GM12878 (cell line): Measurements from ENCODE around the gene CDK11B. TPM values are rescaled to one million over a fixed set of nuclear protein-coding genes. Genes with fewer than 3 reads are reported as not detected.

Experiments used
- ATAC-seq: fragments of 200-7000 bp; cut with Tn5 transposase; 3 replicates; pipeline ENCODE4 v1.9.1; 2020; ENCODE audit warnings: mild to moderate bottlenecking, moderate library complexity
- BruUV-seq: library from RNA; stranded (reverse); fragments of 400-500 nt; replicated peaks from 2 replicates; lab custom pipeline; 2021; lab: Mats Ljungman, UMichigan
- CTCF ChIA-PET: fragments of 300-600 bp; sonication (Branson Sonifier 250); formaldehyde crosslinking; extraction: SDS; loops from one replicate; lab custom pipeline; 2021; ENCODE audit warnings: inconsistent platforms; lab: Yijun Ruan, JAX
- POLR2A ChIA-PET: fragments of 350-600 bp; formaldehyde crosslinking; extraction: SDS; loops from one replicate; lab custom pipeline; 2021; ENCODE audit warnings: inconsistent platforms; lab: Charles Lee
- RAD21 ChIA-PET: fragments of 300-600 bp; sonication (Branson Sonifier 250); formaldehyde crosslinking; loops from one replicate; lab custom pipeline; 2023; ENCODE audit warnings: antibody characterized with exemption; ENCODE audit not compliant: unreplicated experiment; lab: Charles Lee
- SMC1A ChIA-PET: fragments of 300-600 bp; sonication (Branson Sonifier 250); formaldehyde crosslinking; loops from one replicate; lab custom pipeline; 2023; ENCODE audit not compliant: unreplicated experiment, uncharacterized antibody; lab: Charles Lee
- DNase-seq: peaks from one replicate; pipeline ENCODE4 v3.0.0-alpha.2; 2011; ENCODE audit warnings: low read depth, low spot score
- FAIRE-seq: peaks from 3 replicates; lab custom pipeline; 2011; peaks lifted over from hg19 to GRCh38; lab: Jason Lieb, UNC
- H2AFZ ChIP-seq: 2 replicates; pipeline ENCODE4 v1.6.0; 2011; ENCODE audit warnings: low read depth, low read length, control low read depth; ENCODE audit not compliant: control insufficient read depth
- H3K27ac ChIP-seq: 2 replicates; pipeline ENCODE4 v1.5.1; 2011; ENCODE audit warnings: control low read depth; ENCODE audit not compliant: control insufficient read depth, insufficient read depth
- H3K27me3 ChIP-seq, 2 experiments: replicated peaks in 1 of 2; 2 replicates each; pipeline versions ENCODE4 v1.6.0 to v1.6.1; 2011; ENCODE audit warnings: low read length in 1 of 2; ENCODE audit not compliant: control insufficient read depth in 2 of 2, insufficient read depth in 2 of 2
- H3K36me3 ChIP-seq, 2 experiments: 2 replicates each; pipeline ENCODE4 v1.5.1; 2011; ENCODE audit warnings: low read length in 1 of 2; ENCODE audit not compliant: control insufficient read depth in 2 of 2, insufficient read depth in 2 of 2
- H3K4me1 ChIP-seq: 2 replicates; pipeline ENCODE4 v1.6.1; 2011; ENCODE audit warnings: mild to moderate bottlenecking, low read length, moderate library complexity, mixed read lengths; ENCODE audit not compliant: control insufficient read depth, insufficient read depth
- H3K4me2 ChIP-seq: 2 replicates; pipeline ENCODE4 v1.6.0; 2011; ENCODE audit warnings: control low read depth; ENCODE audit not compliant: control insufficient read depth, insufficient read depth
- H3K4me3 ChIP-seq: fragments of 200-600 bp; sonication (generic); 2 replicates; pipeline ENCODE4 v1.5.1; 2016
- H3K79me2 ChIP-seq: 2 replicates; pipeline ENCODE4 v1.6.0; 2011; ENCODE audit warnings: low read length; ENCODE audit not compliant: control insufficient read depth, insufficient read depth
- H3K9ac ChIP-seq: 2 replicates; pipeline ENCODE4 v1.8.0; 2011; ENCODE audit warnings: low read length, control low read depth, mixed read lengths; ENCODE audit not compliant: control insufficient read depth, insufficient read depth
- H3K9me3 ChIP-seq: replicated peaks from 3 replicates; pipeline ENCODE4 v1.5.1; 2011; ENCODE audit warnings: mild to moderate bottlenecking, low read length; ENCODE audit not compliant: control insufficient read depth, insufficient read depth
- H4K20me1 ChIP-seq: 2 replicates; pipeline ENCODE4 v1.6.0; 2011; ENCODE audit not compliant: control insufficient read depth, insufficient read depth
- DPF2 ChIP-seq: fragments of 450-650 bp; IDR thresholded peaks from 2 replicates; pipeline ENCODE4 v1.6.1; 2017; ENCODE audit warnings: mild to moderate bottlenecking
- ESRRA ChIP-seq: IDR thresholded peaks from 2 replicates; pipeline ENCODE4 v1.6.1; 2012; ENCODE audit warnings: mild to moderate bottlenecking, low read length, improper control_type of control experiment
- GATAD2B ChIP-seq: fragments of 450-650 bp; conservative IDR thresholded peaks from 2 replicates; pipeline ENCODE4 v1.6.1; 2017; ENCODE audit warnings: low read depth, mild to moderate bottlenecking, moderate library complexity
- JUNB ChIP-seq: IDR thresholded peaks from 2 replicates; pipeline ENCODE4 v1.6.1; 2016; ENCODE audit warnings: antibody characterized with exemption, mild to moderate bottlenecking
- MYC ChIP-seq: IDR thresholded peaks from 2 replicates; pipeline ENCODE4 v1.6.1; 2011; ENCODE audit warnings: mild to moderate bottlenecking, low read length, moderate library complexity, inconsistent platforms; ENCODE audit not compliant: insufficient read depth, insufficient replicate concordance, insufficient read length, severe bottlenecking
- NR2C1 ChIP-seq: fragments of 450-650 bp; IDR thresholded peaks from 2 replicates; pipeline ENCODE4 v1.6.1; 2017; ENCODE audit warnings: antibody characterized with exemption, mild to moderate bottlenecking, moderate library complexity
- PAX8 ChIP-seq: fragments of 450-650 bp; IDR thresholded peaks from 2 replicates; pipeline ENCODE4 v1.6.1; 2017; ENCODE audit warnings: mild to moderate bottlenecking, moderate library complexity
- POLR2A ChIP-seq: IDR thresholded peaks from 2 replicates; pipeline ENCODE4 v1.6.1; 2011; ENCODE audit warnings: low read depth, mild to moderate bottlenecking, low read length
- POLR2AphosphoS2 ChIP-seq: IDR thresholded peaks from 2 replicates; pipeline ENCODE4 v1.6.1; 2011; ENCODE audit warnings: low read depth, mild to moderate bottlenecking, low read length, improper control_type of control experiment, moderate library complexity
- RAD21 ChIP-seq: IDR thresholded peaks from 2 replicates; pipeline ENCODE4 v1.6.1; 2011; ENCODE audit warnings: mild to moderate bottlenecking, low read depth, low read length, moderate library complexity; ENCODE audit not compliant: insufficient read depth
- SIX5 ChIP-seq: IDR thresholded peaks from 2 replicates; pipeline ENCODE4 v1.6.1; 2011; ENCODE audit warnings: mild to moderate bottlenecking, low read depth, low read length, moderate library complexity; ENCODE audit not compliant: severe bottlenecking
- WGBS: methylation state at CpG from one replicate; pipeline ENCODE4 v1.1.6; 2016; ENCODE audit warnings: low lambda C conversion rate; ENCODE audit not compliant: insufficient replicate concordance, insufficient coverage; ENCODE audit errors: missing lambda C conversion rate; 5-methylcytosine and 5-hydroxymethylcytosine counted together
- in situ Hi-C: fragments of 300-500 bp; cut with MboI; formaldehyde crosslinking; loops from 9 replicates; pipeline ENCODE4 v1.14.3; 2018; ENCODE audit warnings: mixed read lengths
- intact Hi-C: fragments of 100-400 bp; cut with micrococcal nuclease; formaldehyde crosslinking; loops from one replicate; pipeline ENCODE4 v1.14.2; 2022; ENCODE audit not compliant: unreplicated experiment
- polyA plus RNA-seq, 11 experiments: library from polyadenylated mRNA; depleted of rRNA in 4 of 11; unstranded in 6 of 11; stranded (reverse) in 5 of 11; fragments of >200 nt; fragmentation: Nextera tagmentation in 4 of 11; fragmentation: Illumina TruSeq in 1 of 11; extraction: Ambion mirVana in 4 of 11; extraction: Trizol in 1 of 11; gene quantifications; 1 replicate in 1 of 11; 2 replicates in 10 of 11; pipeline versions ENCODE4 v1.2.1 to v1.2.3, GENCODE V29; 2011 to 2016; ENCODE audit warnings: inconsistent platforms in 2 of 11, missing spikeins in 2 of 11, low read depth in 1 of 11
- total RNA-seq, 4 experiments: library from RNA; depleted of rRNA in 3 of 4; stranded (reverse); fragments of >200 nt in 3 of 4; fragmentation: Illumina TruSeq in 1 of 4; extraction: Trizol in 1 of 4; gene quantifications; 2 replicates each; pipeline versions ENCODE4 v1.2.1 to v1.2.3, GENCODE V29; 2013 to 2021
- TF ChIP-seq, protein P1 (sequence below): fragments of 450-650 bp; IDR thresholded peaks from 2 replicates; pipeline ENCODE4 v1.6.1; 2017; ENCODE audit warnings: mild to moderate bottlenecking
- TF ChIP-seq, protein P2 (sequence below): fragments of 450-650 bp; IDR thresholded peaks from 2 replicates; pipeline ENCODE4 v1.6.1; 2018; ENCODE audit warnings: mild to moderate bottlenecking, low read depth, moderate library complexity; ENCODE audit not compliant: partially characterized antibody
- TF ChIP-seq, protein P3 (sequence below): IDR thresholded peaks from 2 replicates; pipeline ENCODE4 v1.6.1; 2011; ENCODE audit warnings: low read depth, low read length, improper control_type of control experiment, borderline replicate concordance
- TF ChIP-seq, protein P4 (sequence below), 3 experiments: IDR thresholded peaks in 2 of 3; conservative IDR thresholded peaks in 1 of 3; 2 replicates each; pipeline ENCODE4 v1.5.1; 2011; ENCODE audit warnings: low read depth in 3 of 3, low read length in 3 of 3, mild to moderate bottlenecking in 3 of 3, control low read depth in 2 of 3, moderate library complexity in 2 of 3, inconsistent platforms in 1 of 3, mixed read lengths in 1 of 3; ENCODE audit not compliant: control insufficient read depth in 2 of 3, insufficient read depth in 1 of 3; ENCODE audit errors: extremely low read depth in 1 of 3

The CDK11B gene
- total and polyA plus RNA-seq, 10 of the 15 experiments (the other 5 are each of a cell fraction or from before 2014, with no cell fraction given) = 3.2 to 30.9 (median 18.0) TPM

DNA sequence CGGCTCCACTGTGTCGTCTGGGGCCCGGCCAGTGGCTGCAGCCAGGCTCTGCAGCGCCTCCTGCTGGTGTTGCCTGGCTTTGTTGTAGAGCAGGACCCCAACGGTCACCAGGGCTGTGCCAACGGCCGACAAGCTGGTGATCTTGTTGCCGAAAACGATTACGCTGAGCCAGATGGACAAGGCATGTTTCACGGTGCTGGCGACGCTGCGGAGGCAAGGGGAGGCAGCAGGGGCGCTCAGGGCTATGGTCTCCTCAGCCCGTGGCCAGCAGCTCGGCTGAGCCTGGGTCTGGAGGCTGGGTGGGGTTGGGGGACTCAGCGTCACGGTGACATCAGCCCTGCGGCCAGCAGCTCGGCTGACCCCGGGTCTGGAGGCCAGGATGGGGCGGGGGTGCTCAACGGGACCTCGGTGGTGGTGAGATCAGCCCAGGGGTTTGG is 7.0 kb upstream of the CDK11B start:
- no peaks in the 10 kb centered on the region for H3K4me1 ChIP-seq
- no TSS peak for BruUV-seq
- in situ Hi-C loops (no loop called here), intact Hi-C loops (no loop called here)
- 96% methylated on average over 25 of the region's 25 CpGs for WGBS
- SMC1A ChIA-PET = no interaction called here
- no peaks in the 10 kb centered on the region for H3K9me3 ChIP-seq
- H2AFZ ChIP-seq = no peak overlapping the region
- peak; percentile 51; the same call in 2 of the 3 replicates for ATAC-seq
- POLR2A ChIA-PET = interaction anchor here (1.1 kb wide), 1 partner anchor 12 kb away, joined by 4 read pairs; no protein-coding TSS in a partner anchor
- no peak for DNase-seq
- H3K9ac ChIP-seq = no peak overlapping the region
- no peak overlapping the region for H3K4me3 ChIP-seq
- peaks cover 6 to 7% of the 10 kb centered on the region in 2 experiments; a peak in 3 of 4 replicates for H3K36me3 ChIP-seq
- no peaks in the 10 kb centered on the region for H3K27me3 ChIP-seq
- RAD21 ChIA-PET = no interaction called here
- H3K79me2 ChIP-seq = no peaks in the 10 kb centered on the region
- FAIRE-seq = no peak
- TF ChIP-seq JUNB = no peak
- TF ChIP-seq DPF2 = no peak
- TF ChIP-seq, protein P1, sequence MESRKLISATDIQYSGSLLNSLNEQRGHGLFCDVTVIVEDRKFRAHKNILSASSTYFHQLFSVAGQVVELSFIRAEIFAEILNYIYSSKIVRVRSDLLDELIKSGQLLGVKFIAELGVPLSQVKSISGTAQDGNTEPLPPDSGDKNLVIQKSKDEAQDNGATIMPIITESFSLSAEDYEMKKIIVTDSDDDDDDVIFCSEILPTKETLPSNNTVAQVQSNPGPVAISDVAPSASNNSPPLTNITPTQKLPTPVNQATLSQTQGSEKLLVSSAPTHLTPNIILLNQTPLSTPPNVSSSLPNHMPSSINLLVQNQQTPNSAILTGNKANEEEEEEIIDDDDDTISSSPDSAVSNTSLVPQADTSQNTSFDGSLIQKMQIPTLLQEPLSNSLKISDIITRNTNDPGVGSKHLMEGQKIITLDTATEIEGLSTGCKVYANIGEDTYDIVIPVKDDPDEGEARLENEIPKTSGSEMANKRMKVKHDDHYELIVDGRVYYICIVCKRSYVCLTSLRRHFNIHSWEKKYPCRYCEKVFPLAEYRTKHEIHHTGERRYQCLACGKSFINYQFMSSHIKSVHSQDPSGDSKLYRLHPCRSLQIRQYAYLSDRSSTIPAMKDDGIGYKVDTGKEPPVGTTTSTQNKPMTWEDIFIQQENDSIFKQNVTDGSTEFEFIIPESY = peak; percentile 52; the same call in 1 of the 2 replicates
- TF ChIP-seq, protein P2, sequence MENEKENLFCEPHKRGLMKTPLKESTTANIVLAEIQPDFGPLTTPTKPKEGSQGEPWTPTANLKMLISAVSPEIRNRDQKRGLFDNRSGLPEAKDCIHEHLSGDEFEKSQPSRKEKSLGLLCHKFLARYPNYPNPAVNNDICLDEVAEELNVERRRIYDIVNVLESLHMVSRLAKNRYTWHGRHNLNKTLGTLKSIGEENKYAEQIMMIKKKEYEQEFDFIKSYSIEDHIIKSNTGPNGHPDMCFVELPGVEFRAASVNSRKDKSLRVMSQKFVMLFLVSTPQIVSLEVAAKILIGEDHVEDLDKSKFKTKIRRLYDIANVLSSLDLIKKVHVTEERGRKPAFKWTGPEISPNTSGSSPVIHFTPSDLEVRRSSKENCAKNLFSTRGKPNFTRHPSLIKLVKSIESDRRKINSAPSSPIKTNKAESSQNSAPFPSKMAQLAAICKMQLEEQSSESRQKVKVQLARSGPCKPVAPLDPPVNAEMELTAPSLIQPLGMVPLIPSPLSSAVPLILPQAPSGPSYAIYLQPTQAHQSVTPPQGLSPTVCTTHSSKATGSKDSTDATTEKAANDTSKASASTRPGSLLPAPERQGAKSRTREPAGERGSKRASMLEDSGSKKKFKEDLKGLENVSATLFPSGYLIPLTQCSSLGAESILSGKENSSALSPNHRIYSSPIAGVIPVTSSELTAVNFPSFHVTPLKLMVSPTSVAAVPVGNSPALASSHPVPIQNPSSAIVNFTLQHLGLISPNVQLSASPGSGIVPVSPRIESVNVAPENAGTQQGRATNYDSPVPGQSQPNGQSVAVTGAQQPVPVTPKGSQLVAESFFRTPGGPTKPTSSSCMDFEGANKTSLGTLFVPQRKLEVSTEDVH = no peak
- TF ChIP-seq PAX8 = no peak
- 0 out of 2 replicates have a peak, but pooled peaks have one; percentile 3 for TF ChIP-seq RAD21
- TF ChIP-seq SIX5 = no peak
- no peak for TF ChIP-seq MYC
- peak; percentile 29; the same call in 1 of the 2 replicates for TF ChIP-seq POLR2A
- no peak for TF ChIP-seq NR2C1
- TF ChIP-seq POLR2AphosphoS2 = no peak
- TF ChIP-seq ESRRA = no peak
- TF ChIP-seq GATAD2B = no peak
- TF ChIP-seq, protein P3, sequence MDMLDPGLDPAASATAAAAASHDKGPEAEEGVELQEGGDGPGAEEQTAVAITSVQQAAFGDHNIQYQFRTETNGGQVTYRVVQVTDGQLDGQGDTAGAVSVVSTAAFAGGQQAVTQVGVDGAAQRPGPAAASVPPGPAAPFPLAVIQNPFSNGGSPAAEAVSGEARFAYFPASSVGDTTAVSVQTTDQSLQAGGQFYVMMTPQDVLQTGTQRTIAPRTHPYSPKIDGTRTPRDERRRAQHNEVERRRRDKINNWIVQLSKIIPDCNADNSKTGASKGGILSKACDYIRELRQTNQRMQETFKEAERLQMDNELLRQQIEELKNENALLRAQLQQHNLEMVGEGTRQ = no peak
- TF ChIP-seq, protein P4, sequence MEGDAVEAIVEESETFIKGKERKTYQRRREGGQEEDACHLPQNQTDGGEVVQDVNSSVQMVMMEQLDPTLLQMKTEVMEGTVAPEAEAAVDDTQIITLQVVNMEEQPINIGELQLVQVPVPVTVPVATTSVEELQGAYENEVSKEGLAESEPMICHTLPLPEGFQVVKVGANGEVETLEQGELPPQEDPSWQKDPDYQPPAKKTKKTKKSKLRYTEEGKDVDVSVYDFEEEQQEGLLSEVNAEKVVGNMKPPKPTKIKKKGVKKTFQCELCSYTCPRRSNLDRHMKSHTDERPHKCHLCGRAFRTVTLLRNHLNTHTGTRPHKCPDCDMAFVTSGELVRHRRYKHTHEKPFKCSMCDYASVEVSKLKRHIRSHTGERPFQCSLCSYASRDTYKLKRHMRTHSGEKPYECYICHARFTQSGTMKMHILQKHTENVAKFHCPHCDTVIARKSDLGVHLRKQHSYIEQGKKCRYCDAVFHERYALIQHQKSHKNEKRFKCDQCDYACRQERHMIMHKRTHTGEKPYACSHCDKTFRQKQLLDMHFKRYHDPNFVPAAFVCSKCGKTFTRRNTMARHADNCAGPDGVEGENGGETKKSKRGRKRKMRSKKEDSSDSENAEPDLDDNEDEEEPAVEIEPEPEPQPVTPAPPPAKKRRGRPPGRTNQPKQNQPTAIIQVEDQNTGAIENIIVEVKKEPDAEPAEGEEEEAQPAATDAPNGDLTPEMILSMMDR (IDR thresholded peaks at IDR 0.05 in 2 of 3, conservative IDR thresholded peaks at IDR 0.05 in 1 of 3; ENCODE audit: control insufficient read depth in 2 of 3, extremely low read depth in 1 of 3, insufficient read depth in 1 of 3, low read depth in 3 of 3, low read length in 3 of 3) = peak; percentile 21 to 53 (median 47)
- H3K27ac ChIP-seq = no peak overlapping the region
- H4K20me1 ChIP-seq = no peaks in the 10 kb centered on the region
- H3K4me2 ChIP-seq = no peak overlapping the region
- CTCF ChIA-PET = interaction anchor here (2.3 kb wide), 1 partner anchor 13 kb away, joined by 13 read pairs; no protein-coding TSS in a partner anchor
